Skeletal muscle cell (primary cell): ENCODE measurements around the gene FAM187B.
A peak's percentile ranks its signal among the peaks of the same experiment; 100 is the strongest.

ENCODE experiments used
- DNase-seq: peaks from one replicate; pipeline ENCODE4 v3.0.0-alpha.2; 2010; ENCODE audit warnings: low read depth
- H3K4me3 ChIP-seq: 2 replicates; pipeline ENCODE4 v1.5.1; 2011; ENCODE audit warnings: low read depth, mild to moderate bottlenecking, control low read depth, low read length, moderate library complexity

FAM187B gene

DNA sequence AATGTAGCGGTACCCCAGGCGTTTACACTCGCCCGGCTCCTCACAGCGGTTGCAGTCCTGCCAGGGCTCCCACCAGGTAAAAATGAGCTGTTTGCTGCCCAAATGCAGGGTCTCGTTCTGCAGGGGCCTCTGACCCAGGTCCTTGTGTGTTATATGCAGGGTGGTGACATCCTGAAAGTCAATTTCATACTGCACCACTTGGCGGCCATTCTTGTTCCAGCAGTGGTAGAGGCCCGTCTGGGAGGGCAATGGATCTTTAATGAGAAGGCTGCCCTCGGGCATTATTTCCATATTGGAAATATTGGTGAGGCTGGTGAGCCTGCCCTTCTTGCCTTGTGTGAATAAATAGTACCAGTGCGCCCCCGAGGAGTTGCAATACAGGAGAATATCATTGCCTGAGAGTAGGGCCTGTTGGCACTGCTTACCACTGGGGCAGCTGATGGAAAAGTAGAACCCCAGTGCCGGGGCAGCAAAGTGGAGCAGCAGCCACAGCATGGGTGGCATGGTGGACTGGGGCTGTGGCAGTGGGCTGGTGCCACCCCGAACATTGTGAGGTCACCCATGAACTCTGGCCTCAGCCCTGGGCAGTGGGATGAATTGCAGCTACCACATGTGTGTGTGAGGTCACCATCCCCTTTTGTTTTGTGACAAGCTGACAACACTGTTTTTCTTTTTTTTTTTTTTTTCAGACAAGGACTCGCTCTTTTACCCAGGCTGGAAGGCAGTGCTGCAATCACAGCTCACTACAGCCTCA is at the start of gene FAM187B:
TSS of gene FAM187B (minus strand) at position 563 of the 754 bp plus-strand sequence. CDS start at position 504, 59 bp downstream.
- DNase-seq = no peak

GRCh38 chr19:35276706-35277281 is 48.3 kb upstream of the FAM187B start:
- no peak for DNase-seq
- H3K4me3 ChIP-seq = no peak overlapping the region

More for the DNA sequence above, at the start of gene FAM187B:
- H3K4me3 ChIP-seq = no peak within 1 kb of the TSS

DNA sequence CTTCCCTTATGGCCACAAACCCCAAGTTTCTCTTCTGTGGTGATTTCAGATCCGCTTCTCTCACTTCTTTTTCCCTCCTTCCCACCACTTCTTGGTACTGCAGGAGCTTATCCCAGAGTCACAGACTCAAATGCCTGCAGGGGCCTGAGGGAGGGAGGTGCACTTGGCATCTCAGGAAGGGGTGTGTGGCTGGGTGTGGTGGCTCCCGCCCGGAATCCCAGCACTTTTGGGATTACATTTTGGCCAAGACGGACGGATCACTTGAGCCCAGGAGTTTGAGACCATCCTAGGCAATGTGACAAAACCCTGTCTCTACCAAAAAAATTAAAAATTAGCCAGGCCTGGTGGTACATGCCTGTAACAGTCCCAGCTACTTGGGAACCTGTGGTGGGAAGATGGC is 45.8 kb upstream of the FAM187B start:
- no peak for DNase-seq
- no peak overlapping the region for H3K4me3 ChIP-seq

- no peak overlapping the region for H3K4me3 ChIP-seq
- no peak for DNase-seq
These were observed 45.2 kb upstream of the FAM187B start for GRCh38 chr19:35273686-35274259.

DNA sequence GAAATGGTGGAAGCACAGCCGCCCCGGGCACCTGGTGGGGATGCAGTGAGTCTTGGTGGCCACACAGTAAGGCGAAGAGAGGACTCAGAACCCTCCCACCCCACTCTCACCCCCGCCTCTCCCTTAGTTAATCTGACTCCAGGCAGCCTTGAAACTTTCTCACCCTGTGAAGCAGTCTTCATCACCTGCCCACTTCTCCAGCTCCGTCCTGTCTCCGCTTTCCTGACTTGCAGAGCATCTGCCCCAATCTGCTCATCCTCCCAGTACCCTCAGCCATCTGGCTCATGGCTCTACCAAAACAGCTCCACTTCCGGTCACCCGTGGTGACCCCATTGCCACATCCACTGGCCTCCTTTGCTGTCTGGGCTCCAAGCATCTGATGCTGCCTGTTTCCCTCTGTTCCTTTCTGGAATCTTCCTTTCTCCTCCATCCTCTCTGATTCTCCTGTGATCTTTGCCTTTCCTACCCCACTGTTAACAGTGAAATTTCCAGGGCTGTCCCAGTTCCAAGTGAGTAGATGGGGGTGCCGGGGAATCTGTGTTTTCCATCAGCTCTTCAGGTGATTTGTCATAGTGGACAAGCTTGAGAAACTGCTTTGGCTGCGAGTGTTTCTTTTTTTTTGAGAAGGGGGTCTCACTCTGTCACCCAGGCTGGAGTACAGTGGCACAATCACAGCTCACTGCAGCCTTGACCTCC is 44.6 kb upstream of the FAM187B start:
- DNase-seq = no peak
- no peak overlapping the region for H3K4me3 ChIP-seq

DNA sequence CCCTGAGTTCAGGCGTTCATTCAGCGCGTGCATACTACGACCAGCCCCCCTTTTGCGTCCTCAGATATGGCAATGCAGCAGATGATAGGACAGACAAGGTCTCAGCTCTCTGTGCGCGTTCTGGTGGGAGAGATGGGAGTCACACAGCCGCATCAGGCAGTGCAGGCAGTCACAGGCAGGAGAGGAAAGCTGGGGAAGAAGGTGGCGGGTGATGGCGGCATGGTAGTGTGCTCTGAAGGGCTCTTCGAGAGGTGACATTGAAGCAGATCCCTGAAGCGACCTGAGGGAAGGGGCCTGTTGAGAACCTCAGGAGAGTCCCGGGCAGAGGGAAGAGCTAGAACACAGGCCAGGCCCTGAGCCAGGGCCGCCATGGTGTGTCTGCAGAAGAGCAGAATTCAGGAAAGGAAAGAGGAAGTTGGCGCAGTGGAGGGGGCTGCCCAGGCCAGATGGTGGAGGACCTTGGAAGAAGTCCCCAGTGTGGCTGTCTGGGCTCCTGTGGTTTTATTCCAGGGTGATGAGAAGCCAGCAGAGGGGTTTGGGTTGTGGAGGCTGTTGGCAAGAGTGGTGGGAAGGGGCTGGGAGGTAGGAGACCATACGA is 43.7 kb upstream of the FAM187B start:
- no peak overlapping the region for H3K4me3 ChIP-seq
- no peak for DNase-seq

DNA sequence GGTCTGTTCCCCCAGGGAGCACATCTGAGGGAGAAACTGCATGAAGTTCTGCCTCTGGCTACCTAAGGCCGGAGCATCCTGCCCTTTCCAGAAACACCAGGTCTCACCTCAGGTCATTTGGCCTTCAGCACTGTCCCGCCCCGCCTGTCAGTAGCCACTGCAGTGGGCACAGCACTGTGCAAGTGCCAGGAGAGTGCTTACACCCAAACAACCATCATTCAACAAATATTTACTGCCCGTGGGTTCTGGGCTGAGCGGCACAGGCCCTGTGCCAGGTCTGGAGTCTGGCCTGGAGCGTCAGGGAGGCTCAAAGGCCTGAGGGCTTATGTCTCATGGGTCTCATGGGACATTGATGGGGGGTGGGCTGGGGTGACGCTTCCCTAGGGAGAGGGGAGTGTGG is 43.0 kb upstream of the FAM187B start:
- no peak overlapping the region for H3K4me3 ChIP-seq
- no peak for DNase-seq

GRCh38 chr19:35270381-35270811 is 41.9 kb upstream of the FAM187B start:
- H3K4me3 ChIP-seq = no peak overlapping the region
- DNase-seq = no peak

GRCh38 chr19:35269438-35270117 is 41.0 kb upstream of the FAM187B start:
- DNase-seq = peak; percentile 34
- H3K4me3 ChIP-seq = peak overlapping the region; percentile 55

GRCh38 chr19:35268536-35269437 is 40.2 kb upstream of the FAM187B start, which contains the start of gene USF2:
Gene USF2, plus strand, starts transcription at chr19:35268962. Its CDS starts 140 bp downstream, at chr19:35269102.
- peak within 1 kb of the TSS; percentile 84 for H3K4me3 ChIP-seq
- peak; percentile 24 for DNase-seq

- peak overlapping the region; percentile 84 for H3K4me3 ChIP-seq
- peak; percentile 25 for DNase-seq
These were observed 39.4 kb upstream of the FAM187B start for GRCh38 chr19:35267818-35268535.

DNA sequence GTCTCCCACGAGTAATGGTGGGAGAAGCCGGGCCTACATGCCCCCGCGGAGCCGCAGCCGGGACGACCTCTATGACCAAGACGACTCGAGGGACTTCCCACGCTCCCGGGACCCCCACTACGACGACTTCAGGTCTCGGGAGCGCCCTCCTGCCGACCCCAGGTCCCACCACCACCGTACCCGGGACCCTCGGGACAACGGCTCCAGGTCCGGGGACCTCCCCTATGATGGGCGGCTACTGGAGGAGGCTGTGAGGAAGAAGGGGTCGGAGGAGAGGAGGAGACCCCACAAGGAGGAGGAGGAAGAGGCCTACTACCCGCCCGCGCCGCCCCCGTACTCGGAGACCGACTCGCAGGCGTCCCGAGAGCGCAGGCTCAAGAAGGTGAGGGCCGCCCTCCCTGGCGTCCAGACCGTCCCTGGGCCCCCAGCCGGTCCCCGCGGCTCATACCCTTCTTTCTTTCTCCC is 38.8 kb upstream of the FAM187B start:
- peak overlapping the region; percentile 84 for H3K4me3 ChIP-seq
- no peak for DNase-seq

DNA sequence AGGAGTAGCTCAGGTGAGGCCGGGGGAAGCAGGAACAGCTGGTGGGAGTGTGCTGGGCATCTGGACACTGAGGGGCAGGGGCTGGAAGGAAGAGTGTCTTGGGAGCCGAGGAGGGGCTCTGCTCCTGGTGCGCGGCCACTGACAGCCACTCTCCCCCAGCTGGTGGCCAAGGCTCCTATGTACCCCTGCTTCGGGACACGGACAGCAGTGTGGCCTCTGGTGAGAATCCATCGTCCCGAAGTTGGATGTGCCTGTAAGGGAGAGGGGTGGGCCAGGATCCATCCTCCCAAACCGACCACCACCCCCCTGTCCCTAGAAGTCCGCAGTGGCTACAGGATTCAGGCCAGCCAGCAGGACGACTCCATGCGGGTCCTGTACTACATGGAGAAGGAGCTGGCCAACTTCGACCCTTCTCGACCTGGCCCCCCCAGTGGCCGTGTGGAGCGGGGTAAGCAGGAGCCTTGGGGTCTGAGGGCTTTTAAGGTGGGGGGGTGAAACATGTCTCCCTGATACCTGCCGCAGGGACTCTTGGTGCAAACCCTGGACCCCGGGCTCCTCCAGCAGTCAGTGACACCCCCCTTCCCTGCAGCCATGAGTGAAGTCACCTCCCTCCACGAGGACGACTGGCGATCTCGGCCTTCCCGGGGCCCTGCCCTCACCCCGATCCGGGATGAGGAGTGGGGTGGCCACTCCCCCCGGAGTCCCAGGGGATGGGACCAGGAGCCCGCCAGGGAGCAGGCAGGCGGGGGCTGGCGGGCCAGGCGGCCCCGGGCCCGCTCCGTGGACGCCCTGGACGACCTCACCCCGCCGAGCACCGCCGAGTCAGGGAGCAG is 38.2 kb upstream of the FAM187B start:
- no peak for DNase-seq

GRCh38 chr19:35265900-35266519 is 37.5 kb upstream of the FAM187B start:
- H3K4me3 ChIP-seq = no peak overlapping the region
- DNase-seq = no peak

More for the DNA sequence above, 38.2 kb upstream of the FAM187B start:
- peak overlapping the region; percentile 84 for H3K4me3 ChIP-seq

- DNase-seq = no peak
- no peak overlapping the region for H3K4me3 ChIP-seq
These were observed 36.8 kb upstream of the FAM187B start for GRCh38 chr19:35265126-35265899.
